RWPE2 (cell line): Measurements from ENCODE around the gene PAQR3.

Experiments
- ATAC-seq: fragments of 200-7000 bp; cut with Tn5 transposase; 3 replicates; pipeline ENCODE4 v1.9.1; 2021; ENCODE audit warnings: low read depth
- DNase-seq: peaks from one replicate; pipeline ENCODE4 v3.0.0-alpha.2; 2020; ENCODE audit warnings: low spot score
- H3K27ac ChIP-seq: fragments of 450-650 bp; 2 replicates; pipeline ENCODE4 v1.5.1; 2017; ENCODE audit warnings: mild to moderate bottlenecking; ENCODE audit not compliant: poor library complexity, severe bottlenecking
- H3K27me3 ChIP-seq: fragments of 250-450 bp; sonication (Bioruptor Pico); 2 replicates; pipeline ENCODE4 v1.5.1; 2021; ENCODE audit warnings: mild to moderate bottlenecking, moderate library complexity; ENCODE audit not compliant: insufficient read depth, poor library complexity, severe bottlenecking
- H3K36me3 ChIP-seq: fragments of 250-450 bp; sonication (Bioruptor Pico); 2 replicates; pipeline ENCODE4 v1.5.1; 2020; ENCODE audit warnings: low read depth, mild to moderate bottlenecking, moderate library complexity
- H3K4me1 ChIP-seq: fragments of 250-450 bp; sonication (Bioruptor Pico); 2 replicates; pipeline ENCODE4 v1.5.1; 2021; ENCODE audit warnings: mild to moderate bottlenecking, moderate library complexity; ENCODE audit not compliant: insufficient read depth, poor library complexity, severe bottlenecking
- H3K4me3 ChIP-seq: fragments of 250-450 bp; sonication (Bioruptor Pico); 2 replicates; pipeline ENCODE4 v1.5.1; 2021; ENCODE audit warnings: mild to moderate bottlenecking, moderate library complexity; ENCODE audit not compliant: severe bottlenecking
- H3K9me3 ChIP-seq: fragments of 250-450 bp; sonication (Bioruptor Pico); 2 replicates; pipeline ENCODE4 v1.5.1; 2021; ENCODE audit warnings: mild to moderate bottlenecking, moderate library complexity; ENCODE audit not compliant: severe bottlenecking
- CTCF ChIP-seq: fragments of 450-650 bp; IDR thresholded peaks from one replicate; pipeline ENCODE4 v1.5.1; 2017; ENCODE audit warnings: mild to moderate bottlenecking, moderate library complexity; ENCODE audit not compliant: poor library complexity, severe bottlenecking

PAQR3 gene

GRCh38 chr4:78938868-78939666 lies at the start of gene PAQR3:
TSS of gene PAQR3 (minus strand) at chr4:78939438. CDS start at chr4:78939224, 214 bp downstream.
- no peak for TF ChIP-seq CTCF
- H3K27me3 ChIP-seq = no peaks in the 10 kb centered on the region
- H3K27ac ChIP-seq = no peak within 1 kb of the TSS
- H3K36me3 ChIP-seq = peaks cover 6% of the 10 kb centered on the region; the same call in 1 of the 2 replicates
- no peaks in the 10 kb centered on the region for H3K9me3 ChIP-seq
- peaks cover 8% of the 10 kb centered on the region for H3K4me1 ChIP-seq
- peak within 1 kb of the TSS; percentile 85 for H3K4me3 ChIP-seq
- DNase-seq (peak; percentile 77), ATAC-seq (peak; percentile 93)

- ATAC-seq = no peak
Measured at GRCh38 chr4:78987683-78988082, 48.4 kb upstream of the PAQR3 start.

GRCh38 chr4:78984593-78984992 lies 45.4 kb upstream of the PAQR3 start:
- Histone ChIP-seq H3K4me1 (no peaks in the 10 kb centered on the region), H3K9me3 (no peaks in the 10 kb centered on the region), H3K36me3 (no peaks in the 10 kb centered on the region), H3K27me3 (no peaks in the 10 kb centered on the region), H3K27ac (no peak overlapping the region), H3K4me3 (no peak overlapping the region)
- DNase-seq = no peak
- no peak for TF ChIP-seq CTCF
- no peak for ATAC-seq

More at GRCh38 chr4:78987683-78988082, 48.4 kb upstream of the PAQR3 start:
- Histone ChIP-seq H3K36me3 (no peaks in the 10 kb centered on the region), H3K4me1 (no peaks in the 10 kb centered on the region), H3K4me3 (no peak overlapping the region), H3K9me3 (no peaks in the 10 kb centered on the region), H3K27me3 (no peaks in the 10 kb centered on the region), H3K27ac (no peak overlapping the region)
- DNase-seq = no peak
- no peak for TF ChIP-seq CTCF

GRCh38 chr4:78975865-78976264 lies 36.6 kb upstream of the PAQR3 start:
- ATAC-seq = no peak
- no peaks in the 10 kb centered on the region for H3K36me3 ChIP-seq
- H3K4me1 ChIP-seq = no peaks in the 10 kb centered on the region
- no peak for TF ChIP-seq CTCF
- H3K27me3 ChIP-seq = no peaks in the 10 kb centered on the region
- no peak overlapping the region for H3K4me3 ChIP-seq
- no peaks in the 10 kb centered on the region for H3K9me3 ChIP-seq
- H3K27ac ChIP-seq = no peak overlapping the region
- no peak for DNase-seq

GRCh38 chr4:78971776-78972175 lies 32.5 kb upstream of the PAQR3 start:
- TF ChIP-seq CTCF = no peak
- Histone ChIP-seq H3K9me3 (no peaks in the 10 kb centered on the region), H3K4me3 (no peak overlapping the region)

More at GRCh38 chr4:78971776-78972175, 32.5 kb upstream of the PAQR3 start:
- no peaks in the 10 kb centered on the region for H3K4me1 ChIP-seq
- H3K36me3 ChIP-seq = no peaks in the 10 kb centered on the region
- DNase-seq (no peak), ATAC-seq (no peak)
- H3K27ac ChIP-seq = no peak overlapping the region
- H3K27me3 ChIP-seq = no peaks in the 10 kb centered on the region
